ENCODE data around the gene AGMAT.

AGMAT gene

GRCh38 chr1:15621975-15622374, 37.1 kb upstream of the AGMAT start:
- ATAC-seq: no peak
- TF ChIP-seq ZNF565 (CRISPR knock-in tag; conservative IDR thresholded peaks at IDR 0.05; ENCODE audit: low read depth) (no peak), PATZ1 (CRISPR knock-in tag; IDR thresholded peaks at IDR 0.05; ENCODE audit: borderline replicate concordance) (no peak), CREB5 (CRISPR knock-in tag; IDR thresholded peaks at IDR 0.05; ENCODE audit: low read depth) (no peak), TCF4 (CRISPR knock-in tag; IDR thresholded peaks at IDR 0.05; ENCODE audit: borderline replicate concordance) (no peak), PPARA (CRISPR knock-in tag; IDR thresholded peaks at IDR 0.05; ENCODE audit: borderline replicate concordance) (no peak), ZC3H10 (CRISPR knock-in tag; IDR thresholded peaks at IDR 0.05) (no peak), OSR1 (CRISPR knock-in tag; IDR thresholded peaks at IDR 0.05) (no peak), ZNF8 (CRISPR knock-in tag; IDR thresholded peaks at IDR 0.05) (no peak), ESRRG (CRISPR knock-in tag; IDR thresholded peaks at IDR 0.05) (no peak), ISL1 (CRISPR knock-in tag; IDR thresholded peaks at IDR 0.05) (no peak), RARB (CRISPR knock-in tag; IDR thresholded peaks at IDR 0.05) (no peak), ZFP3 (CRISPR knock-in tag; IDR thresholded peaks at IDR 0.05) (no peak), TSHZ2 (CRISPR knock-in tag; IDR thresholded peaks at IDR 0.05) (no peak), TOX (CRISPR knock-in tag; IDR thresholded peaks at IDR 0.05; ENCODE audit: borderline replicate concordance) (no peak), BACH2 (CRISPR knock-in tag; IDR thresholded peaks at IDR 0.05; ENCODE audit: borderline replicate concordance) (no peak), CSDC2 (CRISPR knock-in tag; IDR thresholded peaks at IDR 0.05) (no peak), ZNF70 (CRISPR knock-in tag; IDR thresholded peaks at IDR 0.05) (no peak)

GRCh38 chr1:15620902-15621682, 36.2 kb upstream of the AGMAT start:
- TF ChIP-seq TCF4 (CRISPR knock-in tag; IDR thresholded peaks at IDR 0.05; ENCODE audit: borderline replicate concordance) (no peak), ISL1 (CRISPR knock-in tag; IDR thresholded peaks at IDR 0.05) (no peak), PPARA (CRISPR knock-in tag; IDR thresholded peaks at IDR 0.05; ENCODE audit: borderline replicate concordance) (no peak), GLIS3 (CRISPR knock-in tag; IDR thresholded peaks at IDR 0.05) (no peak), TSHZ2 (CRISPR knock-in tag; IDR thresholded peaks at IDR 0.05) (no peak), ZC3H10 (CRISPR knock-in tag; IDR thresholded peaks at IDR 0.05) (no peak), ESRRG (CRISPR knock-in tag; IDR thresholded peaks at IDR 0.05) (no peak), CSDC2 (CRISPR knock-in tag; IDR thresholded peaks at IDR 0.05) (no peak), CSRNP3 (CRISPR knock-in tag; IDR thresholded peaks at IDR 0.05) (no peak), ARNTL (CRISPR knock-in tag; IDR thresholded peaks at IDR 0.05; ENCODE audit: borderline replicate concordance, low read depth) (no peak), RARB (CRISPR knock-in tag; IDR thresholded peaks at IDR 0.05) (no peak)
- no peak for ATAC-seq

All from SK-N-SH treated with all-trans-retinoic acid at 6 μM for 48 hours (cell line).